Peyer's patch (tissue), 4 donors: ENCODE data around the gene VPS25. TPM values are rescaled to one million over a fixed set of nuclear protein-coding genes. Genes with fewer than 3 reads are reported as not detected.

ENCODE experiments used
- DNase-seq, 3 donors: peaks; one replicate each; pipeline ENCODE4 v3.0.0-alpha.2; 2017 to 2019
- H3K27ac ChIP-seq, 4 donors: fragments of 200-600 bp; sonication (generic); one replicate each; pipeline ENCODE4 v1.5.1; 2016 to 2019
- H3K27me3 ChIP-seq, 2 donors: fragments of 200-600 bp; sonication (generic); one replicate each; pipeline ENCODE4 v1.5.1; 2019
- H3K36me3 ChIP-seq, 3 donors: fragments of 200-600 bp; sonication (generic); one replicate each; pipeline ENCODE4 v1.5.1; 2016 to 2019
- H3K4me1 ChIP-seq, 4 donors: fragments of 200-600 bp; sonication (generic); one replicate each; pipeline ENCODE4 v1.5.1; 2016 to 2019
- H3K4me3 ChIP-seq, 4 donors: fragments of 200-600 bp; sonication (generic); 1 replicate in 3 of 4; 2 replicates in 1 of 4; pipeline ENCODE4 v1.5.1; 2016 to 2019; ENCODE audit warnings: mild to moderate bottlenecking in 1 of 4
- H3K9me3 ChIP-seq, 4 donors: fragments of 200-600 bp; sonication (generic); one replicate each; pipeline ENCODE4 v1.5.1; 2016 to 2019; ENCODE audit warnings: mild to moderate bottlenecking in 1 of 4
- POLR2A ChIP-seq, 2 donors: fragments of 450-650 bp; IDR thresholded peaks; one replicate each; pipeline ENCODE4 v1.5.1; 2017; ENCODE audit warnings: antibody characterized with exemption in 2 of 2, mild to moderate bottlenecking in 2 of 2, moderate library complexity in 2 of 2
- total RNA-seq, 4 donors: library from RNA; depleted of rRNA; stranded (reverse); fragments of >200 nt; gene quantifications; one replicate each; pipeline ENCODE4 v1.1.0, GENCODE V29; 2016
- TF ChIP-seq, protein P1 (sequence below), 6 experiments: fragments of 450-650 bp in 4 of 6; fragments of 200-600 bp in 2 of 6; sonication (generic) in 1 of 6; IDR thresholded peaks; one replicate each; pipeline ENCODE4 v1.5.1; 2017 to 2019; ENCODE audit warnings: antibody characterized with exemption in 6 of 6, mild to moderate bottlenecking in 3 of 6, moderate library complexity in 1 of 6

VPS25 gene
- total RNA-seq, 4 donors from 2014 or later, result 34.7 to 82.1 (median 67.5) TPM

GRCh38 chr17:42814633-42815399 is 41.6 kb downstream of the VPS25 start:
- TF ChIP-seq, protein P1, sequence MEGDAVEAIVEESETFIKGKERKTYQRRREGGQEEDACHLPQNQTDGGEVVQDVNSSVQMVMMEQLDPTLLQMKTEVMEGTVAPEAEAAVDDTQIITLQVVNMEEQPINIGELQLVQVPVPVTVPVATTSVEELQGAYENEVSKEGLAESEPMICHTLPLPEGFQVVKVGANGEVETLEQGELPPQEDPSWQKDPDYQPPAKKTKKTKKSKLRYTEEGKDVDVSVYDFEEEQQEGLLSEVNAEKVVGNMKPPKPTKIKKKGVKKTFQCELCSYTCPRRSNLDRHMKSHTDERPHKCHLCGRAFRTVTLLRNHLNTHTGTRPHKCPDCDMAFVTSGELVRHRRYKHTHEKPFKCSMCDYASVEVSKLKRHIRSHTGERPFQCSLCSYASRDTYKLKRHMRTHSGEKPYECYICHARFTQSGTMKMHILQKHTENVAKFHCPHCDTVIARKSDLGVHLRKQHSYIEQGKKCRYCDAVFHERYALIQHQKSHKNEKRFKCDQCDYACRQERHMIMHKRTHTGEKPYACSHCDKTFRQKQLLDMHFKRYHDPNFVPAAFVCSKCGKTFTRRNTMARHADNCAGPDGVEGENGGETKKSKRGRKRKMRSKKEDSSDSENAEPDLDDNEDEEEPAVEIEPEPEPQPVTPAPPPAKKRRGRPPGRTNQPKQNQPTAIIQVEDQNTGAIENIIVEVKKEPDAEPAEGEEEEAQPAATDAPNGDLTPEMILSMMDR (IDR thresholded peaks at IDR 0.05), result no peak
- TF ChIP-seq POLR2A (IDR thresholded peaks at IDR 0.05), result no peak
- no peak for DNase-seq
- Histone ChIP-seq H3K4me1 (no peaks in the 10 kb centered on the region), H3K27ac (peak overlapping the region in 2 of 4 donors; percentile 25 to 45), H3K9me3 (no peaks in the 10 kb centered on the region), H3K4me3 (no peak overlapping the region), H3K36me3 (peaks cover 0 to 96% (median 0%) of the 10 kb centered on the region in 3 donors), H3K27me3 (no peaks in the 10 kb centered on the region)

DNA sequence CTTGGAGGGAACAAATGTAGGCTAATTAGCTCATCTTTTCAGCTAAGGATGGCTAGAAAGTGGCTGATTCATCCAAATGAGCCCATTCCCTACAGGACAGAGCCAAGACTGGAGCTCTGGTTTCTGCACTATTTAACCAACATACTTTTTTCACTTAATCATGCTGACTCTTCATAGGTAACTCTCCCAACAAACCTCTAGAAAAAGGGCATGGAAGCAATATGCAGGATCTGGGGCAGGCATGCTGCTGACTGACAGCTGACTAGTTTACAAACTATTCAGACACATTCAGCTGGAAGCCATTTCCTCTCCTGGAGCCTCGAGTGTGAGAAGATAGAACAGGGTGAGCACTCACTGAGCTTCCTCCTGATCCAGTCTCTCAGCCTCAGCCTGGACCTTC is 44.6 kb downstream of the VPS25 start:
- no peak for DNase-seq
- no peak overlapping the region for H3K27ac ChIP-seq
- peaks cover 0 to 95% (median 0%) of the 10 kb centered on the region in 3 donors for H3K36me3 ChIP-seq
- peaks cover 0 to 10% (median 2%) of the 10 kb centered on the region in 4 donors for H3K4me1 ChIP-seq
- no peaks in the 10 kb centered on the region for H3K27me3 ChIP-seq
- no peak for TF ChIP-seq POLR2A (IDR thresholded peaks at IDR 0.05)
- TF ChIP-seq, protein P1 (IDR thresholded peaks at IDR 0.05), result no peak
- no peaks in the 10 kb centered on the region for H3K9me3 ChIP-seq
- no peak overlapping the region for H3K4me3 ChIP-seq

- DNase-seq, result no peak
- H3K4me3 ChIP-seq, result no peak overlapping the region
- no peaks in the 10 kb centered on the region for H3K9me3 ChIP-seq
- H3K4me1 ChIP-seq, result peaks cover 0 to 15% (median 5%) of the 10 kb centered on the region in 4 donors
- H3K27me3 ChIP-seq, result no peaks in the 10 kb centered on the region
- H3K27ac ChIP-seq, result no peak overlapping the region
- TF ChIP-seq POLR2A (IDR thresholded peaks at IDR 0.05), result no peak
- TF ChIP-seq, protein P1 (IDR thresholded peaks at IDR 0.05), result no peak
- peaks cover 0 to 90% (median 0%) of the 10 kb centered on the region in 3 donors for H3K36me3 ChIP-seq
Measured at GRCh38 chr17:42818379-42818778, 45.1 kb downstream of the VPS25 start.

GRCh38 chr17:42819939-42820535 is 46.8 kb downstream of the VPS25 start:
- DNase-seq, result peak; percentile 46 to 80 (median 72)
- H3K27ac ChIP-seq, result no peak overlapping the region
- no peak overlapping the region for H3K4me3 ChIP-seq
- H3K36me3 ChIP-seq, result peaks cover 0 to 73% (median 0%) of the 10 kb centered on the region in 3 donors
- peaks cover 0 to 17% (median 9%) of the 10 kb centered on the region in 4 donors for H3K4me1 ChIP-seq
- TF ChIP-seq, protein P1 (IDR thresholded peaks at IDR 0.05), result peak; percentile 4 to 64 (median 52)
- TF ChIP-seq POLR2A (IDR thresholded peaks at IDR 0.05), result no peak
- H3K9me3 ChIP-seq, result no peaks in the 10 kb centered on the region
- no peaks in the 10 kb centered on the region for H3K27me3 ChIP-seq

- H3K27ac ChIP-seq, result no peak overlapping the region
- TF ChIP-seq, protein P1 (IDR thresholded peaks at IDR 0.05), result no peak
- TF ChIP-seq POLR2A (IDR thresholded peaks at IDR 0.05), result no peak
- H3K27me3 ChIP-seq, result no peaks in the 10 kb centered on the region
- DNase-seq, result no peak
- H3K4me1 ChIP-seq, result peaks cover 0 to 17% (median 9%) of the 10 kb centered on the region in 4 donors
- no peaks in the 10 kb centered on the region for H3K9me3 ChIP-seq
- H3K36me3 ChIP-seq, result peaks cover 0 to 62% (median 0%) of the 10 kb centered on the region in 3 donors
- H3K4me3 ChIP-seq, result no peak overlapping the region
Measured at GRCh38 chr17:42821176-42821575, 47.9 kb downstream of the VPS25 start.
